GM18517 (cell line): ENCODE results near the gene APPL2.
"Not testable (repeated sequence)": the region's sequence is repeated elsewhere in the genome, so short reads cannot be mapped to it uniquely, and the experiment has no call there.

Experiments used
- ATAC-seq: cut with Tn5 transposase; IDR thresholded peaks from one replicate; pipeline ENCODE4 v1.9.1; 2021; ENCODE audit warnings: mild to moderate bottlenecking, moderate library complexity; ENCODE audit not compliant: unreplicated experiment

APPL2 gene

GRCh38 chr12:105200385-105200784, 35.6 kb downstream of the APPL2 start:
- ATAC-seq: no peak

GRCh38 chr12:105198961-105199360, 37.0 kb downstream of the APPL2 start:
- ATAC-seq: no peak

- no peak for ATAC-seq
These were observed 39.9 kb downstream of the APPL2 start for GRCh38 chr12:105196090-105196489.

DNA sequence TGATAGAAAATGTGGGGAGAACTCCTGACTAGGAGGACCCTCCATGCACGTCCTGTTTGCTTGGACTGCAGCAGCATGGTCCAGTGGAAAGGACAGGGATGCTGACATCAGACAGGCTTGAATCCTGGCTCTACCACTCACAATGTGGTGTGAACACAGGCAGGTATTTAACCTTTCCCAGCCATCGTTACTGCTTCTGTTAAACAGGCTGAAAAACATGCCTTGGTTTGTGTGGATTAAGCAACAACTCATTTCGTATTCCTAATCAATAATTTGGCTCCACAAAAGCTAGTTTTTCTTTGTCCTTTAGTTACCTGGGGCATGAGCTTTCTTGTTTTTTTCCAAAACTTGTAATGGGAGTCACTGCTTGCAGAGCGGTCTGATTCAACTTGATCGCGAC, 41.0 kb downstream of the APPL2 start:
- ATAC-seq: no peak

DNA sequence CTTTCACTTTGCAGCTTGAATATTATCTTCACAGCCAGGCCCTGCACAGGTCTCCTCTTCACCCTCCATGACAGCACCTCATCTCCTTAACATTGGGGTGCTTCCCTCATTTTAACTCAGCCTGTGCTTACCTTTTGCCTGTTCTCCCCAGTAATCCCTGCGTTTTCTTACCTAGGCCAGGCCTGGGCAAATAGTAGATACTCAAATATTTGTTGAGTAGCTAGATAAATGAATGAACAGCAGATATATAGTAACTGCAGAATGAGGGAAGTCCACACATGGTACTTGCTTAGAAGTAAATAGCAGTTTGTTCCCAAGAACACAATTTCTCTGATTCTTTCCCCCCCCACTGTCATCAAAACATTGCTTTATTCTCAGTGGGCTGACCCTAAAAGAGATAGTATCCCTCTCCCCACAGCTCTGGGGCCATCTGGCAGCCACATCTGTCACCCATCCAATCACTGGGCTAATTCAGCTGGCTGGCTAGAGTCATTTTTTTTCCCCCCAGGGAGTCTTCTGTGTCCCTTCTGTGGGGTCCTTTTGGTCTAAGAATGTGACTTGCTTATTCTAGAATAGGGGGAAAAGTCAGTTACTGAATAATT, 43.2 kb downstream of the APPL2 start:
- ATAC-seq: no peak

- no peak for ATAC-seq
These were observed 45.4 kb downstream of the APPL2 start for GRCh38 chr12:105190530-105190929.

DNA sequence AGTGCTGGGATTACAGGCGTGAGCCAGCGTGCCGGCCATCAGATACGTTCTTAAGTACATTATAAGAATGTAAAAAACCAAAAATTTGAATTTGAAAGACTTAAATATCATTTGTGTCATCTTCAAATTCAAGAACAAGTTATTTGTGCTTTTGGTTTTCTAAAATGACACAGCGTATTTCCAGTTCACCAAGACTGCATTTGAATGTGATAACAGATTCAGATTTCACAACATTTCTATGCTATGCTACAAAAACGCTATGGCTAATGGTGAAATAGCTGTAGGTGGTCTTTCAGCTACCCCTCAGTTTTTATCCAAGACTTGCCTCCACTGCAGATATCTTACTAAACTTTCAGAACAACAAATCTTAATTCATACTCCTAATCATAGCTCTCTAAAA, 46.7 kb downstream of the APPL2 start:
- ATAC-seq: no peak

- not testable (repeated sequence) for ATAC-seq
These were observed 52.0 kb downstream of the APPL2 start for GRCh38 chr12:105183976-105184375.

GRCh38 chr12:105183406-105183805, 52.6 kb downstream of the APPL2 start:
- ATAC-seq: not testable (repeated sequence)

- not testable (repeated sequence) for ATAC-seq
These were observed 56.9 kb downstream of the APPL2 start for GRCh38 chr12:105179114-105179513.

DNA sequence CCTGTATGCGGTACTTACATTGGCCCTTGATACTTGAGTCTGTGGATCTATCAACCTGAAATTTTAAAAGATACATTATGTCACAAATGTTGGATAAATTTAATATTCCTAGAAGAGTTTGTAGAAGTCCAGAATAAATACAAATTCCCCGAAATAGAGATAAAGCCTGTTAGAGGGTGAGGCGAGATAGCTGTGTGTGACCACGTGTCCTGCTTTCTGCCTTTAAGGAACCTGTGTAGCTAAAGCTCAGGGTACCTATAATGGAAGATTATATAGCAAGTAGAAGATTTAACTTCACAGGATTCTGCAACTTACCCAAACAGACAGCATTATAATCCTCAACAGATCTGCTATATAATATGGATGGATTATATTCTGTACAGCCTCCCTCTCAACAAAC, 58.8 kb downstream of the APPL2 start:
- no peak for ATAC-seq

- ATAC-seq: no peak
These were observed 60.5 kb downstream of the APPL2 start for GRCh38 chr12:105175397-105175990.

- no peak for ATAC-seq
These were observed 64.1 kb downstream of the APPL2 start for GRCh38 chr12:105171691-105172436.

DNA sequence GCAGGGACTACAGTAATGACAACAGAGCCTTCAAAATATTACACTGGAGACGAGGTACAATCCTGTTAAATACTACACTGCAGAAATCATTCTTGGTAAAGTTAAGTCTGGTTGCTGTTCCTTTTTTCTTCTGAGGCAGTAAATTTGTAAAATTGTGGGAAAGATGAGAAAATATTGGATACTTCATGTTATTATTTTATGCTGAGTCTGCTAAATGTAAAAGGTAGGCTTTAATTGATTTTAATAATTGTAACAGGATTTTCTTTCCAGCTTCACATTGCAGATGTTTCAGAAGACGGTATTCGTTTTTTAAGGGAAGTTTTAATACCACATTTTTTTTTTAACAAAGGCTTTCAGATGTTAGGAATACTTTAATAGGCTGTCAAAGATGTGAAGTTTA, 65.8 kb downstream of the APPL2 start:
- ATAC-seq: no peak

DNA sequence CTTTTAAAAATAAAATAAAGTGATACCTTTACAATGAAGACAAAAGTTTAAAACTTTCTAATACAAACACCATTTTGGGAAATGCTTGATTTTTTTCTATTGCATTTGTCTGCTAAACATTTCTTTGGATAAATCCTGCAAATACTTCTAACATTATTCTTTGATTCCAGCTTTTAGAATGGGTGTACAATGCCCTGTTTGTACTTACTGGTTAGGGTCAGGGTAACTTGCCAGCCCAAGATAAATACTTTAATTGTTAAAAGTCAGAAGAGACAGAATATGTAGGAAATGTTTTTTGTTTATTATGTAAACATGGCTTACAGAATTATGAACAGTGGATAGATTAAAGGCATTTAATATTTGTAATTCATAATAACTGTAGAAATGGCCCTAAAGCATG, 68.0 kb downstream of the APPL2 start:
- ATAC-seq: no peak

- ATAC-seq: no peak
These were observed 68.6 kb downstream of the APPL2 start for GRCh38 chr12:105167346-105167745.

DNA sequence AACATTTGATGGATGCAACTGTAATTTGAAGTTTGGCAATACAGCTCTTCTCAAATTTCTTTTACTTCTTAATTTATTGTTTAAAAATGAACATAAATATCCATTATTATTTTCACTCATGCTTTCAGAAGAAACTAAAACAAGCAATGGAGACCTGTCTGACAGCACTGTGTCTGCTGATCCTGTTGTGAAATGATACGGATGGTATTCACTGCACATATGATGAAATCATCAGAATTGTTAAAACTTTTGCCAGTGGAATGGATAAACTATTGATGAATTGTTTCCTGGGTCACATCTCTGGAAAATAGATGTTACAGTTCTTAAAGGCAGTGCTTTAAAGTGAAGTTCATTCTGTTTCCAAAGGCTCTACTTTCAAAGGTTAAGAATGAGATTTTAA, 69.2 kb downstream of the APPL2 start:
- ATAC-seq: no peak

DNA sequence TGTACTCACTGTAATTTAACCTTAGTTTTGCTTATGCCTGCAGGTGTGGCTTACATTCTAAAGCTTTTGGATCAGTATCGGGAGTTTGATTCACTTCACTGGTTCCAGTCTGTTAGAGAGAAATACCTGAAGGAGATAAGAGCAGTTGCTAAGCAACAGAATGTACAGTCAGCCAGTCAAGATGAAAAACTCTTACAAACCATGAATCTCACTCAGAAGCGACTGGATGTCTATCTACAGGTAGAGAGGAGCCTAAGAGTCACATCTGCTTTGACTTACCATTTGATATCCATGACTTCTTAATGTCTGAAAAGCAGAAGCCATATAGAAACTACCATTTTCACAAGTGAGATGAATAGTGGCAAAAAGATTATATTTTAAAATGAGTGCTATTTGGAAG, 71.9 kb downstream of the APPL2 start:
- ATAC-seq: no peak

DNA sequence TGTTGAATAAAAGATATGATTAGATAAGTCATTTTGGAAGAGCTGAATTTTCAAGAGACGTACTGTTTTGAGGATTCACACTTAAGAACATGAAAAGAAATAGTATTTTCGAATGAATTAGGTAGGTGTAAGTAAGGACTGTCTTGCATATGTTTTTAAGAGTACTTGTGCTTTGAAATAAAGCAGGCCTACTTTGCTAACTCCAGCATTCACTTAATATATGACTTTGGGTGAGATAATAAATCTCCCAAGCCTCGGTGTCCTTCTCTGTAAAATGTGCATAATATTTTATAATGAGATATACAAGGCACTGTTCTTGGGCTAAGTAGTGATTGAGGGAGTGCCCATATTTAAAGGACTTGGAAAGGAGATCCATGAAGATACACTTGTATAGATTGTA, 73.8 kb downstream of the APPL2 start:
- no peak for ATAC-seq

- no peak for ATAC-seq
These were observed 77.1 kb downstream of the APPL2 start for GRCh38 chr12:105158876-105159275.

GRCh38 chr12:105157606-105158005, 78.4 kb downstream of the APPL2 start:
- ATAC-seq: no peak

- ATAC-seq: no peak
These were observed 79.7 kb downstream of the APPL2 start for GRCh38 chr12:105156260-105156659.
